ENCODE data around the gene CREB3.

Gene CREB3

GRCh38 chr9:35703906-35704672, 28.4 kb upstream of the CREB3 start:
- Histone ChIP-seq H3K27me3 (replicated peaks; ENCODE audit: control insufficient read depth, insufficient read depth, low read length) (no peaks in the 10 kb centered on the region), H3K36me3 (ENCODE audit: control insufficient read depth, insufficient read depth, low read length) (peaks cover 70% of the 10 kb centered on the region), H3K4me3 (replicated peaks; ENCODE audit: low read depth, low read length) (no peak overlapping the region)
- DNase-seq (ENCODE audit: extremely low read depth, insufficient read length): no peak
- TF ChIP-seq CTCF (IDR thresholded peaks at IDR 0.05; ENCODE audit: insufficient read depth, low read length, poor library complexity, severe bottlenecking): no peak

GRCh38 chr9:35705372-35705771, 27.1 kb upstream of the CREB3 start:
- DNase-seq (ENCODE audit: extremely low read depth, insufficient read length): no peak
- Histone ChIP-seq H3K4me3 (replicated peaks; ENCODE audit: low read depth, low read length) (no peak overlapping the region), H3K36me3 (ENCODE audit: control insufficient read depth, insufficient read depth, low read length) (peaks cover 59% of the 10 kb centered on the region), H3K27me3 (replicated peaks; ENCODE audit: control insufficient read depth, insufficient read depth, low read length) (no peaks in the 10 kb centered on the region)
- no peak for TF ChIP-seq CTCF (IDR thresholded peaks at IDR 0.05; ENCODE audit: insufficient read depth, low read length, poor library complexity, severe bottlenecking)

- Histone ChIP-seq H3K36me3 (ENCODE audit: control insufficient read depth, insufficient read depth, low read length) (peaks cover 64% of the 10 kb centered on the region), H3K27me3 (replicated peaks; ENCODE audit: control insufficient read depth, insufficient read depth, low read length) (no peaks in the 10 kb centered on the region), H3K4me3 (replicated peaks; ENCODE audit: low read depth, low read length) (no peak overlapping the region)
- no peak for TF ChIP-seq CTCF (IDR thresholded peaks at IDR 0.05; ENCODE audit: insufficient read depth, low read length, poor library complexity, severe bottlenecking)
- DNase-seq (ENCODE audit: extremely low read depth, insufficient read length): no peak
Observed at GRCh38 chr9:35705836-35706430, 26.5 kb upstream of the CREB3 start.

- TF ChIP-seq CTCF (IDR thresholded peaks at IDR 0.05; ENCODE audit: insufficient read depth, low read length, poor library complexity, severe bottlenecking): no peak
- Histone ChIP-seq H3K27me3 (replicated peaks; ENCODE audit: control insufficient read depth, insufficient read depth, low read length) (no peaks in the 10 kb centered on the region), H3K4me3 (replicated peaks; ENCODE audit: low read depth, low read length) (no peak overlapping the region), H3K36me3 (ENCODE audit: control insufficient read depth, insufficient read depth, low read length) (peaks cover 68% of the 10 kb centered on the region)
- DNase-seq (ENCODE audit: extremely low read depth, insufficient read length): no peak
Observed at GRCh38 chr9:35706951-35707350, 25.5 kb upstream of the CREB3 start.

GRCh38 chr9:35708146-35708545, 24.3 kb upstream of the CREB3 start:
- Histone ChIP-seq H3K36me3 (ENCODE audit: control insufficient read depth, insufficient read depth, low read length) (peaks cover 70% of the 10 kb centered on the region), H3K4me3 (replicated peaks; ENCODE audit: low read depth, low read length) (no peak overlapping the region), H3K27me3 (replicated peaks; ENCODE audit: control insufficient read depth, insufficient read depth, low read length) (no peaks in the 10 kb centered on the region)
- no peak for TF ChIP-seq CTCF (IDR thresholded peaks at IDR 0.05; ENCODE audit: insufficient read depth, low read length, poor library complexity, severe bottlenecking)
- no peak for DNase-seq (ENCODE audit: extremely low read depth, insufficient read length)
